T47D (cell line): ENCODE data around the gene LARGE1.

Experiments
- DNase-seq, 2 experiments: peaks; one replicate each; pipeline versions ENCODE4 v3.0.0 to v3.0.0-alpha.2; 2011 to 2012; ENCODE audit warnings: low read depth in 1 of 2, low spot score in 1 of 2
- JUND ChIP-seq: IDR thresholded peaks from 2 replicates; pipeline ENCODE4 v1.6.1; 2012; ENCODE audit warnings: low read depth
- in situ Hi-C: cut with HindIII; loops from 2 replicates; pipeline ENCODE4 v1.10.0; 2016; ENCODE audit warnings: low sequenced_read_pairs, low pct_unique_long_range_greater_than_20kb

LARGE1 gene

GRCh38 chr22:33459137-33459536 is 461.1 kb downstream of the LARGE1 start:
- DNase-seq = no peak
- TF ChIP-seq JUND = no peak
- in situ Hi-C loops = no loop called here

- no peak for DNase-seq
- TF ChIP-seq JUND = no peak
- in situ Hi-C loops = no loop called here
These were observed 463.8 kb downstream of the LARGE1 start for GRCh38 chr22:33456511-33456910.

- in situ Hi-C loops = no loop called here
- TF ChIP-seq JUND = no peak
- no peak for DNase-seq
These were observed 465.2 kb downstream of the LARGE1 start for GRCh38 chr22:33455036-33455435.

- no peak for TF ChIP-seq JUND
- DNase-seq = peak in 1 of 2 experiments; percentile 18
- in situ Hi-C loops = no loop called here
These were observed 468.3 kb downstream of the LARGE1 start for GRCh38 chr22:33451866-33452469.

GRCh38 chr22:33450756-33451155 is 469.5 kb downstream of the LARGE1 start:
- DNase-seq = no peak
- in situ Hi-C loops = no loop called here

GRCh38 chr22:33447733-33448132 is 472.5 kb downstream of the LARGE1 start:
- TF ChIP-seq JUND = no peak
- in situ Hi-C loops = no loop called here
- DNase-seq = no peak

More at GRCh38 chr22:33450756-33451155, 469.5 kb downstream of the LARGE1 start:
- no peak for TF ChIP-seq JUND

GRCh38 chr22:33443683-33444082 is 476.6 kb downstream of the LARGE1 start:
- no peak for TF ChIP-seq JUND
- in situ Hi-C loops = no loop called here
- no peak for DNase-seq

- in situ Hi-C loops = no loop called here
- DNase-seq = no peak
- no peak for TF ChIP-seq JUND
These were observed 479.5 kb downstream of the LARGE1 start for GRCh38 chr22:33440756-33441155.

GRCh38 chr22:33438273-33438672 is 482.0 kb downstream of the LARGE1 start:
- no peak for DNase-seq
- in situ Hi-C loops = no loop called here
- no peak for TF ChIP-seq JUND

- TF ChIP-seq JUND = no peak
- no peak for DNase-seq
- in situ Hi-C loops = no loop called here
These were observed 489.0 kb downstream of the LARGE1 start for GRCh38 chr22:33431300-33431699.

- in situ Hi-C loops = no loop called here
These were observed 491.0 kb downstream of the LARGE1 start for GRCh38 chr22:33429281-33429680.

GRCh38 chr22:33427461-33427860 is 492.8 kb downstream of the LARGE1 start:
- DNase-seq = no peak
- in situ Hi-C loops = no loop called here
- TF ChIP-seq JUND = no peak

More at GRCh38 chr22:33429281-33429680, 491.0 kb downstream of the LARGE1 start:
- no peak for TF ChIP-seq JUND
- no peak for DNase-seq

GRCh38 chr22:33426451-33426850 is 493.8 kb downstream of the LARGE1 start:
- in situ Hi-C loops = no loop called here
- no peak for TF ChIP-seq JUND

GRCh38 chr22:33421859-33422258 is 498.4 kb downstream of the LARGE1 start:
- in situ Hi-C loops = no loop called here
- no peak for TF ChIP-seq JUND
- no peak for DNase-seq

More at GRCh38 chr22:33426451-33426850, 493.8 kb downstream of the LARGE1 start:
- DNase-seq = no peak
